OCI-LY7 (cell line): ENCODE results near the gene MYCN. TPM values are rescaled to one million over a fixed set of nuclear protein-coding genes. Genes with fewer than 3 reads are reported as not detected.

Source experiments
- BruUV-seq: library from RNA; stranded (reverse); fragments of 400-500 nt; replicated peaks from 2 replicates; lab custom pipeline; 2021; lab: Mats Ljungman, UMichigan
- CTCF ChIA-PET: fragments of 300-600 bp; sonication (Branson Sonifier 250); formaldehyde crosslinking; loops from one replicate; lab custom pipeline; 2022; ENCODE audit warnings: antibody characterized with exemption; ENCODE audit not compliant: unreplicated experiment; lab: Charles Lee
- POLR2A ChIA-PET: fragments of 300-600 bp; sonication (Branson Sonifier 250); formaldehyde crosslinking; loops from one replicate; lab custom pipeline; 2022; ENCODE audit warnings: antibody characterized with exemption; lab: Charles Lee
- DNase-seq: peaks from one replicate; pipeline ENCODE4 v3.0.0-alpha.2; 2015; ENCODE audit warnings: low spot score
- H2AFZ ChIP-seq: fragments of 200-600 bp; sonication (generic), shearing (Covaris generic); 2 replicates; pipeline ENCODE4 v1.6.1; 2014; ENCODE audit warnings: mild to moderate bottlenecking, antibody characterized with exemption, low read length, moderate library complexity
- H3K27ac ChIP-seq: fragments of 200-600 bp; sonication (generic); 2 replicates; pipeline ENCODE4 v1.5.1; 2014; ENCODE audit warnings: mixed run types, low read depth, mild to moderate bottlenecking, moderate library complexity, low read length, inconsistent platforms; ENCODE audit not compliant: poor library complexity, severe bottlenecking
- H3K36me3 ChIP-seq: fragments of 200-600 bp; sonication (generic); 2 replicates; pipeline ENCODE4 v1.6.1; 2014; ENCODE audit warnings: mild to moderate bottlenecking, antibody characterized with exemption, low read length, moderate library complexity, mixed read lengths; ENCODE audit not compliant: insufficient read depth
- H3K4me1 ChIP-seq: fragments of 200-600 bp; sonication (generic); 2 replicates; pipeline ENCODE4 v1.5.1; 2014; ENCODE audit warnings: mild to moderate bottlenecking, low read length; ENCODE audit not compliant: insufficient read depth, poor library complexity, severe bottlenecking
- H3K4me2 ChIP-seq: fragments of 200-600 bp; sonication (generic); 2 replicates; pipeline ENCODE4 v1.6.1; 2014; ENCODE audit warnings: mild to moderate bottlenecking, low read length
- H3K4me3 ChIP-seq: fragments of 200-600 bp; sonication (generic); 2 replicates; pipeline ENCODE4 v1.5.1; 2014; ENCODE audit warnings: mild to moderate bottlenecking, low read depth, low read length; ENCODE audit not compliant: poor library complexity, severe bottlenecking
- H3K79me2 ChIP-seq: fragments of 200-600 bp; sonication (generic); 2 replicates; pipeline ENCODE4 v1.6.1; 2016; ENCODE audit warnings: low read depth, mild to moderate bottlenecking, low read length, moderate library complexity, mixed read lengths; ENCODE audit not compliant: insufficient read depth
- H3K9me2 ChIP-seq: fragments of 200-600 bp; sonication (generic); 2 replicates; pipeline ENCODE4 v1.6.1; 2016; ENCODE audit warnings: mild to moderate bottlenecking, low read length, mixed read lengths; ENCODE audit not compliant: insufficient read depth
- H3K9me3 ChIP-seq: fragments of 200-600 bp; sonication (generic); 2 replicates; pipeline ENCODE4 v1.6.1; 2014; ENCODE audit warnings: mild to moderate bottlenecking, mixed run types, low read length, mixed read lengths
- H4K20me1 ChIP-seq: fragments of 200-600 bp; sonication (generic); 2 replicates; pipeline ENCODE4 v1.6.1; 2014; ENCODE audit warnings: mild to moderate bottlenecking, antibody characterized with exemption, low read length, moderate library complexity, mixed read lengths; ENCODE audit not compliant: insufficient read depth
- EZH2phosphoT487 ChIP-seq: fragments of 200-600 bp; sonication (generic); IDR thresholded peaks from 2 replicates; pipeline ENCODE4 v1.6.1; 2018; ENCODE audit warnings: low read depth, borderline replicate concordance, mild to moderate bottlenecking, mixed run types, antibody characterized with exemption, low read length, moderate library complexity, mixed read lengths
- intact Hi-C: fragments of 100-400 bp; cut with micrococcal nuclease; formaldehyde crosslinking; loops from one replicate; pipeline ENCODE4 v1.10.0; 2022; ENCODE audit not compliant: unreplicated experiment
- total RNA-seq, 2 experiments: library from RNA; depleted of rRNA in 1 of 2; stranded (reverse); fragments of >200 nt in 1 of 2; shearing (Covaris generic) in 1 of 2; gene quantifications; 2 replicates each; pipeline ENCODE4 v1.2.3, GENCODE V29; 2014 to 2022
- TF ChIP-seq, protein P1 (sequence below): fragments of 200-600 bp; sonication (generic); conservative IDR thresholded peaks from 2 replicates; pipeline ENCODE4 v1.5.1; 2014; ENCODE audit warnings: mild to moderate bottlenecking, antibody characterized with exemption, low read length, moderate library complexity, mixed read lengths

MYCN gene
- total RNA-seq, 2 experiments from 2014 or later = not detected

DNA sequence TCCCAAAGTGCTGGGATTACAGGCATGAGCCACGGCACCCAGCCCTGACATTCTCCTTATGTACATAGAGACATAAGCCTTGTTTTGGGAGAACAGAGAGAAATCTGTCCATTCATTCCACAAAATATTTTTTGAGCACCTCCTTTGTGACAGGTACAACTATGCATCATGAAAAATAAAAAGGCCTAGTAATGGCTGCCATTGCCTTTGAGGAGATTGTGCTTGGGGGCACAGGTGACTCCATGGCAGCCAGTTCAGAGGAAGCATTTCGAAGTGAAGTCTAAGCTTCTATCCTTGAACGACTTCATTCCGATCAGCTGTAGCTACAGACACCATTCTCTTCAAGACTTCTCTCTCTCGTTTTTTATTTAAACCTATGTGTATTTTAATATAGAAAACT is 10.5 kb upstream of the MYCN start:
- H3K9me3 ChIP-seq = no peaks in the 10 kb centered on the region
- ChIA-PET POLR2A (interaction anchor here (0.7 kb wide), 1 partner anchor 146 kb away, joined by 4 read pairs; no protein-coding TSS in a partner anchor), CTCF (no interaction called here)
- no peak overlapping the region for H3K4me2 ChIP-seq
- no peak overlapping the region for H2AFZ ChIP-seq
- no peaks in the 10 kb centered on the region for H3K4me1 ChIP-seq
- no peak overlapping the region for H3K4me3 ChIP-seq
- TF ChIP-seq EZH2phosphoT487 = no peak
- TF ChIP-seq, protein P1, sequence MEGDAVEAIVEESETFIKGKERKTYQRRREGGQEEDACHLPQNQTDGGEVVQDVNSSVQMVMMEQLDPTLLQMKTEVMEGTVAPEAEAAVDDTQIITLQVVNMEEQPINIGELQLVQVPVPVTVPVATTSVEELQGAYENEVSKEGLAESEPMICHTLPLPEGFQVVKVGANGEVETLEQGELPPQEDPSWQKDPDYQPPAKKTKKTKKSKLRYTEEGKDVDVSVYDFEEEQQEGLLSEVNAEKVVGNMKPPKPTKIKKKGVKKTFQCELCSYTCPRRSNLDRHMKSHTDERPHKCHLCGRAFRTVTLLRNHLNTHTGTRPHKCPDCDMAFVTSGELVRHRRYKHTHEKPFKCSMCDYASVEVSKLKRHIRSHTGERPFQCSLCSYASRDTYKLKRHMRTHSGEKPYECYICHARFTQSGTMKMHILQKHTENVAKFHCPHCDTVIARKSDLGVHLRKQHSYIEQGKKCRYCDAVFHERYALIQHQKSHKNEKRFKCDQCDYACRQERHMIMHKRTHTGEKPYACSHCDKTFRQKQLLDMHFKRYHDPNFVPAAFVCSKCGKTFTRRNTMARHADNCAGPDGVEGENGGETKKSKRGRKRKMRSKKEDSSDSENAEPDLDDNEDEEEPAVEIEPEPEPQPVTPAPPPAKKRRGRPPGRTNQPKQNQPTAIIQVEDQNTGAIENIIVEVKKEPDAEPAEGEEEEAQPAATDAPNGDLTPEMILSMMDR = no peak
- intact Hi-C loops = no loop called here
- no peak overlapping the region for H3K27ac ChIP-seq
- no peak for DNase-seq
- no TSS peak for BruUV-seq
- H3K9me2 ChIP-seq = no peaks in the 10 kb centered on the region
- no peaks in the 10 kb centered on the region for H4K20me1 ChIP-seq
- H3K36me3 ChIP-seq = no peaks in the 10 kb centered on the region
- no peaks in the 10 kb centered on the region for H3K79me2 ChIP-seq

DNA sequence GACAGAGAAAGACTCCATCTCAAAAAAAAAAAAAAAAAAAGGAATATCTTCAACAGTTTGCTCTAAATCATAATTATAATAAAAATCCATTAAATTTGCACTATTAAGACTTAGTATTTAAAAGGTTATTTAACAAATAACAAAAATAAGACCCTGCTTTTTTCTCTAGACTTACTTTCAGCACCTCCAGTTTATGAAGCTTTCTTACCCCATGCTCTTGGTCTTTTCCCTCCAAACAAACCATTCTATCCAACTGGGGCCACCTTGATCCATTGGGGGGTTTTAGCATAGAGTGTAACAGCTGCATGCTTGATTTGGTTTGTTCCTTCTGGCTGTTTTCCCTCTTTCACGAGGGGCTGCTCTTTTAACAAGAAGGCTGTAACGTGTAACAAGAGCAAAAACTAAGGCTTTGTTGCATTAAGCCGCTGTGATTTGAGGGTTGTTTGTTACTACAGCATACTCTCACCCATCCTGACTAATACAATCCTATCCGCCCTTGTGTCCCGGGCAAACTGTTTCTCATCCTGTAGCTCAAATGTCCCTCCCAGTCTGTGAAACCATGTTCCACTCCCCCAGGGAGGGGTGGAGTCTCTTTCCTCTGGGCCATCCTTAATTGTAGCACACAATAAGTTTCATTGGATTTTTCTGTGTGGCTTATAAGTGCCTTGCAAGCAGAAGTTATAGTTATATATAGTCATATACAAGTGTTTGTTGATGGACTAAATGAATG is 9.6 kb upstream of the MYCN start:
- Histone ChIP-seq H4K20me1 (no peaks in the 10 kb centered on the region), H3K4me2 (no peak overlapping the region), H3K4me1 (no peaks in the 10 kb centered on the region), H3K4me3 (no peak overlapping the region), H3K36me3 (no peaks in the 10 kb centered on the region), H3K9me2 (no peaks in the 10 kb centered on the region), H3K79me2 (no peaks in the 10 kb centered on the region), H3K27ac (no peak overlapping the region), H3K9me3 (no peaks in the 10 kb centered on the region), H2AFZ (no peak overlapping the region)
- intact Hi-C loops = no loop called here
- no peak for DNase-seq
- ChIA-PET CTCF (no interaction called here), POLR2A (interaction anchor here (0.7 kb wide), 2 partner anchors 145 to 275 kb away, joined by 3 to 4 read pairs; no protein-coding TSS in a partner anchor)
- no TSS peak for BruUV-seq
- TF ChIP-seq, protein P1 = no peak

DNA sequence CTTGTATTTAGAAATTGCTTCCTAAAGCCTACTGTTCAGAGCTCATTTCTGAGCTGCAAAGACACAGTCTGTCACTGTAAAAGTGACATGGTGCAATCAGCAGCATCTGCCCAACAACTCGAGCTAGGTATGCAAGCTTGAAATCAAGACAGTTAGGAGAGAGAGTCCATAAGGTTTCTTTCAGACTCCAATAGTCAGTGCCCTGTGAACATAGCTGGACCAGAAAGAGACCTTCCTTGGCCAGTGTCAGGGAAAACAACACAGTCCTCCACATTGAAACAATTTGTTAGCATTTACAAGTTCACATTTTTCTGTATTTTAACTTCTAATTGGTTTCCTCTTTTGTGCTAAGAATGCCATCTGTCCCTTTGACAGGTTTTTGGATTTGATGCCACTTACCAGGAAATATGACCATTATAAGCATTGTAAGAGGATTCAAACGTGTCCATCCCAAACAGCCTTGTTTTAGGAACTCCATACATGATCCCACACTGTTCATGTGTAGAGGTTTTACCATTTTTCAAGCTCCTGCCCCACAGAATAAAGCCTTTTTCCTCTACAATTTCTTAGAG is 8.9 kb upstream of the MYCN start:
- POLR2A ChIA-PET = interaction anchor here (0.9 kb wide), 1 partner anchor 1381 kb away, joined by 3 read pairs; no protein-coding TSS in a partner anchor
- intact Hi-C loops = no loop called here
- CTCF ChIA-PET = no interaction called here
- no peak overlapping the region for H2AFZ ChIP-seq
- no peaks in the 10 kb centered on the region for H3K9me3 ChIP-seq
- no peak for TF ChIP-seq EZH2phosphoT487
- TF ChIP-seq, protein P1 = no peak
- H3K4me3 ChIP-seq = no peak overlapping the region
- no peak for DNase-seq
- H3K9me2 ChIP-seq = no peaks in the 10 kb centered on the region
- H3K36me3 ChIP-seq = no peaks in the 10 kb centered on the region
- BruUV-seq = no TSS peak
- no peaks in the 10 kb centered on the region for H3K4me1 ChIP-seq
- no peak overlapping the region for H3K27ac ChIP-seq
- H3K4me2 ChIP-seq = no peak overlapping the region
- no peaks in the 10 kb centered on the region for H3K79me2 ChIP-seq
- no peaks in the 10 kb centered on the region for H4K20me1 ChIP-seq
